ENCODE results near the gene STMN3. TPM values are rescaled to one million over a fixed set of nuclear protein-coding genes. Genes with fewer than 3 reads are reported as not detected.

Gene STMN3
- total and polyA plus RNA-seq, 2 experiments from 2014 or later = 6.6 to 9.9 TPM

DNA sequence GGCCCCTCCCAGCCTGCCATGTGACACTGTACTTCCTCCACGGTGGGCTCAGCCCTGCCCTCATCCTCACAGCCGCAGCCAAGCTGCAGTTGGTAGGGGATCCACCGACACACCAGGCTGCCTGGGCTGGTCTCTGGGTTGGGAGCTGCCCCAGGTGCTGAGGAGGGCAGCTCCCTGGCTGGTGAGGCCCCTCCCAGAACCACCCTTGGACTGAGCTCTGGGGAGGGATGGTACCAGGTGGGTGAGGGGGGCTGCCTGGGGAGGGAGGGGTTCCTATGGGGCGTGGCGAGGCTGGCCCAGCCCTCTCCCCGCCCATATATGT is 43.0 kb upstream of the STMN3 start:
- no peak overlapping the region for H3K27ac ChIP-seq
- H3K4me1 ChIP-seq (ENCODE audit: low read depth) = peaks cover 6% of the 10 kb centered on the region
- no peaks in the 10 kb centered on the region for H3K36me3 ChIP-seq
- TF ChIP-seq, protein P1, sequence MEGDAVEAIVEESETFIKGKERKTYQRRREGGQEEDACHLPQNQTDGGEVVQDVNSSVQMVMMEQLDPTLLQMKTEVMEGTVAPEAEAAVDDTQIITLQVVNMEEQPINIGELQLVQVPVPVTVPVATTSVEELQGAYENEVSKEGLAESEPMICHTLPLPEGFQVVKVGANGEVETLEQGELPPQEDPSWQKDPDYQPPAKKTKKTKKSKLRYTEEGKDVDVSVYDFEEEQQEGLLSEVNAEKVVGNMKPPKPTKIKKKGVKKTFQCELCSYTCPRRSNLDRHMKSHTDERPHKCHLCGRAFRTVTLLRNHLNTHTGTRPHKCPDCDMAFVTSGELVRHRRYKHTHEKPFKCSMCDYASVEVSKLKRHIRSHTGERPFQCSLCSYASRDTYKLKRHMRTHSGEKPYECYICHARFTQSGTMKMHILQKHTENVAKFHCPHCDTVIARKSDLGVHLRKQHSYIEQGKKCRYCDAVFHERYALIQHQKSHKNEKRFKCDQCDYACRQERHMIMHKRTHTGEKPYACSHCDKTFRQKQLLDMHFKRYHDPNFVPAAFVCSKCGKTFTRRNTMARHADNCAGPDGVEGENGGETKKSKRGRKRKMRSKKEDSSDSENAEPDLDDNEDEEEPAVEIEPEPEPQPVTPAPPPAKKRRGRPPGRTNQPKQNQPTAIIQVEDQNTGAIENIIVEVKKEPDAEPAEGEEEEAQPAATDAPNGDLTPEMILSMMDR (IDR thresholded peaks at IDR 0.05; ENCODE audit: low read depth, low read length) = no peak
- H3K4me3 ChIP-seq = no peak overlapping the region
- no peaks in the 10 kb centered on the region for H3K27me3 ChIP-seq
- DNase-seq (ENCODE audit: low read depth in 1 of 2, low spot score in 1 of 2) = peak; percentile 41 to 46
- no peaks in the 10 kb centered on the region for H3K9me3 ChIP-seq (ENCODE audit: low read depth)

DNA sequence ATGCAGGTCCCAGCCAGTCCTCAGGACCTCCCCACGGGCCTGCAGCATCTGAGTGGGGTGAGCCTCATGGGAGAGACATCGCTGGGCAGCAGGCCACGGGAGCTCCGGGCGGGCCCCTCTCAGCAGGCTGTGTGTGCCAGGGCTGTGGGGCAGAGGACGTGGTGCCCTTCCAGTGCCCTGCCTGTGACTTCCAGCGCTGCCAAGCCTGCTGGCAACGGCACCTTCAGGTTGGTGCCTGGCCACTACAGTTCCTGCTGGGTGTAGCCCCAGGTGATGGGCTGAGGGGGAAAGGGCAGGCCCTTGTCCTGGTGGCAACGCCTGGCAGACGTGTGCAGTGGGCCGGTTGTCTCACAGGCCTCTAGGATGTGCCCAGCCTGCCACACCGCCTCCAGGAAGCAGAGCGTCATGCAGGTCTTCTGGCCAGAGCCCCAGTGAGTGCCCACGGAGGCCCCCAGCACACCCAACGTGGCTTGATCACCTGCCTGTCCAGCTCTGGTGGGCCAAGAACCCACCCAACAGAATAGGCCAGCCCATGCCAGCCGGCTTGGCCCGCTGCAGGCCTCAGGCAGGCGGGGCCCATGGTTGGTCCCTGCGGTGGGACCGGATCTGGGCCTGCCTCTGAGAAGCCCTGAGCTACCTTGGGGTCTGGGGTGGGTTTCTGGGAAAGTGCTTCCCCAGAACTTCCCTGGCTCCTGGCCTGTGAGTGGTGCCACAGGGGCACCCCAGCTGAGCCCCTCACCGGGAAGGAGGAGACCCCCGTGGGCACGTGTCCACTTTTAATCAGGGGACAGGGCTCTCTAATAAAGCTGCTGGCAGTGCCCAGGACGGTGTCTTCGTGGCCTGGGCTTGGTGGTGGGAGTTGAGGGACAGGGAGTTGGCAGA is 42.4 kb upstream of the STMN3 start:
- DNase-seq (ENCODE audit: low read depth in 1 of 2, low spot score in 1 of 2) = no peak
- H3K27ac ChIP-seq = no peak overlapping the region
- TF ChIP-seq, protein P1 (IDR thresholded peaks at IDR 0.05; ENCODE audit: low read depth, low read length) = no peak

DNA sequence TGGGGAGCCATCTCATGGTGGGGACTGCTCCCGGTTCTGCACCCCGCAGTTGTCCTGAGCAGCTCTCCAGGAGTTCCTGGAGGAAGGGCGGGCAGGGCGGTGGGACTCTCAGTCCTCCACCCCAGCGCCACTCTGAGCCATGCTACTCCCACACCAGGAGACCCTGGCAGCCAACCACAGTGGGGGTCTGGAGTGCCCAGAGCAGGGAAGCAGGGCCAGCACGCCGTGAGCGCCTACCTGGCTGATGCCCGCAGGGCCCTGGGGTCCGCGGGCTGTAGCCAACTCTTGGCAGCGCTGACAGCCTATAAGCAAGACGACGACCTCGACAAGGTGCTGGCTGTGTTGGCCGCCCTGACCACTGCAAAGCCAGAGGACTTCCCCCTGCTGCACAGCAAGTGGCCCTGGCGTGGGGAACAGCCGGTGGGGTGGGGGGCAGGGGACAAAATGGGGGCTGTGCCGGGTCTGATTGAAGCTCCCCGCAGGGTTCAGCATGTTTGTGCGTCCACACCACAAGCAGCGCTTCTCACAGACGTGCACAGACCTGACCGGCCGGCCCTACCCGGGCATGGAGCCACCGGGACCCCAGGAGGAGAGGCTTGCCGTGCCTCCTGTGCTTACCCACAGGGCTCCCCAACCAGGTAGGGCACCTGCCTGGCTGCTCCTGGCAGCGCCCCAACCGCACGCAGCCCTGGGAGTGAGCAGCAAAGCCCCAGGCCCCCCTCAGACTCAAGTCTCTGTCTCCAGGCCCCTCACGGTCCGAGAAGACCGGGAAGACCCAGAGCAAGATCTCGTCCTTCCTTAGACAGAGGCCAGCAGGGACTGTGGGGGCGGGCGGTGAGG is 41.6 kb upstream of the STMN3 start:
- no peak overlapping the region for H3K4me3 ChIP-seq
- H3K36me3 ChIP-seq = no peaks in the 10 kb centered on the region
- DNase-seq (ENCODE audit: low read depth in 1 of 2, low spot score in 1 of 2) = no peak
- TF ChIP-seq, protein P1 (IDR thresholded peaks at IDR 0.05; ENCODE audit: low read depth, low read length) = no peak
- no peaks in the 10 kb centered on the region for H3K9me3 ChIP-seq (ENCODE audit: low read depth)
- H3K4me1 ChIP-seq (ENCODE audit: low read depth) = peaks cover 6% of the 10 kb centered on the region
- H3K27me3 ChIP-seq = no peaks in the 10 kb centered on the region
- no peak overlapping the region for H3K27ac ChIP-seq

More for the DNA sequence above, 42.4 kb upstream of the STMN3 start:
- no peaks in the 10 kb centered on the region for H3K36me3 ChIP-seq
- H3K4me1 ChIP-seq (ENCODE audit: low read depth) = peaks cover 6% of the 10 kb centered on the region
- no peak overlapping the region for H3K4me3 ChIP-seq
- no peaks in the 10 kb centered on the region for H3K9me3 ChIP-seq (ENCODE audit: low read depth)
- H3K27me3 ChIP-seq = no peaks in the 10 kb centered on the region

DNA sequence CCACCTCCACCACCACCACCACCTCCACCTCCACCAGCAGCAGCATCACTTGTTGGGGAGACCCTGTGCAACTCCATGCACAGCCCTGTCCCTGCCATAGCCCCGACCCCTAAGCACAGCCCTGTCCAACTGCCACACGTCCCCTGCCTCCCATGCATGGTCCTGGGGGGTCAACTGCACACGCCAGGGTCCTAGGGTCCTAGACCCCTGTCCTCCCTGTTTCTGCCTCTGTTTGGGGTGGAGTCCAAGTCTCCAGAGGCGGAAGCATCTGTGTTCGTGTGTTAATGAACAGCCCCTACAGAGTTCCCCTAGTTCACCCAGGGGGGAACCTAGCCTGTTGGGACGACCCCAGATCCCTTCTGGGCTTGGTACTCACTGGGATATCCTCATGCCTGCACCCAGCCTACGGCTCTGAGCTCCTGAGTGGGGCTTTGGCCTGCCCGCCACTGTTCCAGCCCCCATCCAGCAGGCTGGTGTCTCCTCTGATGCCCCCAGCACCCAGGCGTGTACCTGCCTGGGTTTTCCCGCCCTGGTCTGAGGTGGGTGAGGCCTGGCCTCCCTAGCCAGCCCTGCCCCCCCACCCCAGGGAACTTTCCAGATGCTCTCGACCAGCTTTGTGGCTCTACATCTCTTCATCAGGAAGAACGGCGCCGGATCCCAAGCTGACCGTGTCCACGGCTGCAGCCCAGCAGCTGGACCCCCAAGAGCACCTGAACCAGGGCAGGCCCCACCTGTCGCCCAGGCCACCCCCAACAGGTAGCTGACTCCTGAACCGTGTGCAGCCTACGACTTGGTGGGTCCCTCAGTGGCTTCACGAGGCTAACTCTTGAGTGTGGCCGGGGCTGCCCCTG is 40.7 kb upstream of the STMN3 start:
- no peaks in the 10 kb centered on the region for H3K9me3 ChIP-seq (ENCODE audit: low read depth)
- TF ChIP-seq, protein P1 (IDR thresholded peaks at IDR 0.05; ENCODE audit: low read depth, low read length) = no peak
- no peaks in the 10 kb centered on the region for H3K27me3 ChIP-seq
- no peaks in the 10 kb centered on the region for H3K36me3 ChIP-seq
- no peak overlapping the region for H3K4me3 ChIP-seq
- no peak for DNase-seq (ENCODE audit: low read depth in 1 of 2, low spot score in 1 of 2)
- peaks cover 6% of the 10 kb centered on the region for H3K4me1 ChIP-seq (ENCODE audit: low read depth)
- H3K27ac ChIP-seq = no peak overlapping the region

DNA sequence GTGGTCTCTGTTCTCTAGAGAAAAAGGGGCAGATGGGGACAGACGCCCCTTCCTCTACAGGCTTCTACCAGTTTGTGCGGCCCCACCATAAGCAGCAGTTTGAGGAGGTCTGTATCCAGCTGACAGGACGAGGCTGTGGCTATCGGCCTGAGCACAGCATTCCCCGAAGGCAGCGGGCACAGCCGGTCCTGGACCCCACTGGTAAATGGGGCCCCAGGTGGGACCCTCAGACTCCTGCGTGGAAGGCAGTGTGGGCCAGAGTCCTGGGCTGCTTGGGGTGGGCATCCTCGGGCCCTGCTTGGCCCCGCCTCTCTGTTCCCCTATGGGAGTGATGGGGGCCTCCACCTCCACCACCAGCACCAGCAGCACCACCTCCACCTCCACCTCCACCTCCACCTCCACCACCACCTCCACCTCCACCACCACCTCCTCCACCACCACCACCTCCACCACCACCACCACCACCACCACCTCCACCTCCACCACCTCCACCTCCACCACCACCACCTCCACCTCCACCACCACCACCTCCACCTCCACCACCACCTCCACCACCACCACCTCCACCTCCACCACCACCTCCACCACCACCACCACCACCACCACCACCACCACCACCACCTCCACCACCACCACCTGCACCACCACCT is 40.0 kb upstream of the STMN3 start:
- Histone ChIP-seq H3K4me1 (ENCODE audit: low read depth) (peaks cover 6% of the 10 kb centered on the region), H3K4me3 (no peak overlapping the region), H3K36me3 (no peaks in the 10 kb centered on the region), H3K9me3 (ENCODE audit: low read depth) (no peaks in the 10 kb centered on the region), H3K27me3 (no peaks in the 10 kb centered on the region), H3K27ac (peak overlapping the region; percentile 43)
- DNase-seq (ENCODE audit: low read depth in 1 of 2, low spot score in 1 of 2) = no peak
- TF ChIP-seq, protein P1 (IDR thresholded peaks at IDR 0.05; ENCODE audit: low read depth, low read length) = no peak

All from cardiac muscle cell (in vitro differentiated cells and primary cell).